Measurements from ENCODE around the gene GRIK1.

DNA sequence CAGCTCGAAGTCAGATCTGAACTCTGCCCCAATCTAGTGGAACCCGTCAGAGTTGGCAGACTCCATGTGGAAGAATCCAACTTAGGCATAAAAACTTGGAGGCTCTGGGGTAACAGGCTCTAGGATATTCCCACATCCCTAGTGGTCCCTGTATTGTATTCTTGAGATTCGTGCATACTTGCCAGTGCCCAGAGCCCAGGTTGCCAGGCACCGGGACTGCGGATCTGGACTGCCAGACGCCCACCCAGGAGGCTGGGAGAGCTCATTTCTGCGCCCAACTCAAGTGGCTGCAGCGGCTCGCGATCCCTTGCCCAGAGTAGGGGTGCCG lies 1.1 kb downstream of the GRIK1 start:
- TF ChIP-seq, protein P1, sequence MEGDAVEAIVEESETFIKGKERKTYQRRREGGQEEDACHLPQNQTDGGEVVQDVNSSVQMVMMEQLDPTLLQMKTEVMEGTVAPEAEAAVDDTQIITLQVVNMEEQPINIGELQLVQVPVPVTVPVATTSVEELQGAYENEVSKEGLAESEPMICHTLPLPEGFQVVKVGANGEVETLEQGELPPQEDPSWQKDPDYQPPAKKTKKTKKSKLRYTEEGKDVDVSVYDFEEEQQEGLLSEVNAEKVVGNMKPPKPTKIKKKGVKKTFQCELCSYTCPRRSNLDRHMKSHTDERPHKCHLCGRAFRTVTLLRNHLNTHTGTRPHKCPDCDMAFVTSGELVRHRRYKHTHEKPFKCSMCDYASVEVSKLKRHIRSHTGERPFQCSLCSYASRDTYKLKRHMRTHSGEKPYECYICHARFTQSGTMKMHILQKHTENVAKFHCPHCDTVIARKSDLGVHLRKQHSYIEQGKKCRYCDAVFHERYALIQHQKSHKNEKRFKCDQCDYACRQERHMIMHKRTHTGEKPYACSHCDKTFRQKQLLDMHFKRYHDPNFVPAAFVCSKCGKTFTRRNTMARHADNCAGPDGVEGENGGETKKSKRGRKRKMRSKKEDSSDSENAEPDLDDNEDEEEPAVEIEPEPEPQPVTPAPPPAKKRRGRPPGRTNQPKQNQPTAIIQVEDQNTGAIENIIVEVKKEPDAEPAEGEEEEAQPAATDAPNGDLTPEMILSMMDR (IDR thresholded peaks at IDR 0.05): no peak
- TF ChIP-seq EZH2 (IDR thresholded peaks at IDR 0.05; ENCODE audit: borderline replicate concordance, insufficient read depth, low read depth, low read length, poor library complexity, severe bottlenecking): no peak
